ENCODE measurements around the gene ARHGEF3.
A peak's percentile ranks its signal among the peaks of the same experiment; 100 is the strongest.

The ARHGEF3 gene

GRCh38 chr3:56792193-56792592 lies 9.6 kb downstream of the ARHGEF3 start:
- peak; percentile 64 for DNase-seq

- DNase-seq = peak; percentile 71
Observed at GRCh38 chr3:56790016-56790821, 11.5 kb downstream of the ARHGEF3 start.

GRCh38 chr3:56789076-56789475 lies 12.7 kb downstream of the ARHGEF3 start:
- no peak for DNase-seq

- DNase-seq = no peak
Observed at GRCh38 chr3:56788521-56788920, 13.2 kb downstream of the ARHGEF3 start.

- DNase-seq = peak; percentile 39
Observed at GRCh38 chr3:56787784-56788256, 13.9 kb downstream of the ARHGEF3 start.

GRCh38 chr3:56787258-56787775 lies 14.4 kb downstream of the ARHGEF3 start:
- no peak for DNase-seq

GRCh38 chr3:56785499-56785898 lies 16.2 kb downstream of the ARHGEF3 start:
- no peak for DNase-seq

- DNase-seq = no peak
Observed at GRCh38 chr3:56784448-56785001, 17.2 kb downstream of the ARHGEF3 start.

GRCh38 chr3:56783644-56784447 lies 17.9 kb downstream of the ARHGEF3 start:
- DNase-seq = peak; percentile 99

- DNase-seq = no peak
Observed at GRCh38 chr3:56782906-56783305, 18.8 kb downstream of the ARHGEF3 start.

- no peak for DNase-seq
Observed at GRCh38 chr3:56782215-56782614, 19.5 kb downstream of the ARHGEF3 start.

- DNase-seq = no peak
Observed at GRCh38 chr3:56781762-56782161, 20.0 kb downstream of the ARHGEF3 start.

GRCh38 chr3:56780936-56781335 lies 20.8 kb downstream of the ARHGEF3 start:
- DNase-seq = no peak

- DNase-seq = no peak
Observed at GRCh38 chr3:56778893-56779292, 22.9 kb downstream of the ARHGEF3 start.

GRCh38 chr3:56776556-56776950 lies 25.2 kb downstream of the ARHGEF3 start:
- DNase-seq = no peak

- peak; percentile 21 for DNase-seq
Observed at GRCh38 chr3:56775838-56776555, 25.8 kb downstream of the ARHGEF3 start.

- no peak for DNase-seq
Observed at GRCh38 chr3:56775445-56775837, 26.3 kb downstream of the ARHGEF3 start.

- DNase-seq = peak; percentile 66
Observed at GRCh38 chr3:56773986-56774385, 27.8 kb downstream of the ARHGEF3 start.

GRCh38 chr3:56772952-56773938 lies 28.5 kb downstream of the ARHGEF3 start:
- DNase-seq = peak; percentile 87

- DNase-seq = no peak
Observed at GRCh38 chr3:56771376-56771775, 30.4 kb downstream of the ARHGEF3 start.

GRCh38 chr3:56769116-56769707 lies 32.5 kb downstream of the ARHGEF3 start:
- DNase-seq = no peak

Data from MV-4-11 (cell line).